GM11168 (cell line): ENCODE measurements around the gene SRPK3.

Experiments
- in situ Hi-C: fragments of 300-500 bp; cut with MboI; formaldehyde crosslinking; loops from one replicate; pipeline ENCODE4 v1.12.0; 2022; ENCODE audit warnings: low sequenced_read_pairs; ENCODE audit not compliant: unreplicated experiment

The SRPK3 gene

GRCh38 chrX:153828308-153828707 lies 47.5 kb downstream of the SRPK3 start:
- in situ Hi-C loops = no loop called here

- in situ Hi-C loops = no loop called here
Measured at GRCh38 chrX:153828723-153829548, 48.1 kb downstream of the SRPK3 start.

GRCh38 chrX:153829549-153829798 lies 48.6 kb downstream of the SRPK3 start:
- in situ Hi-C loops = no loop called here

GRCh38 chrX:153829799-153830639 lies 49.2 kb downstream of the SRPK3 start, which contains the start of gene PDZD4:
Gene PDZD4, minus strand, starts transcription at chrX:153830544. Its CDS starts 246 bp downstream, at chrX:153830298.
- in situ Hi-C loops = no loop called here

GRCh38 chrX:153830640-153831428 lies 50.0 kb downstream of the SRPK3 start:
- in situ Hi-C loops = no loop called here

- in situ Hi-C loops = no loop called here
Measured at GRCh38 chrX:153831429-153832150, 50.7 kb downstream of the SRPK3 start.

- in situ Hi-C loops = no loop called here
Measured at GRCh38 chrX:153832728-153833127, 51.9 kb downstream of the SRPK3 start.
